ENCODE data around the gene NCK2. TPM values are rescaled to one million over a fixed set of nuclear protein-coding genes. Genes with fewer than 3 reads are reported as not detected.
"Not testable (repeated sequence)": the region's sequence is repeated elsewhere in the genome, so short reads cannot be mapped to it uniquely, and the experiment has no call there.

NCK2 gene
- polyA plus RNA-seq, 5 donors = 60.4 to 97.6 (median 75.0) TPM

- DNase-seq = no peak
These were observed 142.5 kb downstream of the NCK2 start for GRCh38 chr2:105887256-105887655.

- DNase-seq = no peak
These were observed 143.9 kb downstream of the NCK2 start for GRCh38 chr2:105888625-105889024.

- DNase-seq = no peak
These were observed 144.3 kb downstream of the NCK2 start for GRCh38 chr2:105889046-105889445.

- DNase-seq = no peak
These were observed 145.4 kb downstream of the NCK2 start for GRCh38 chr2:105890111-105890510.

GRCh38 chr2:105890856-105891255, 146.1 kb downstream of the NCK2 start:
- DNase-seq = no peak

- no peak for DNase-seq
These were observed 148.6 kb downstream of the NCK2 start for GRCh38 chr2:105893011-105893995.

GRCh38 chr2:105894327-105894944, 149.7 kb downstream of the NCK2 start:
- no peak for DNase-seq

- no peak for DNase-seq
These were observed 151.5 kb downstream of the NCK2 start for GRCh38 chr2:105895990-105896764.

GRCh38 chr2:105896765-105897163, 152.1 kb downstream of the NCK2 start:
- no peak for DNase-seq

GRCh38 chr2:105897694-105898093, 153.0 kb downstream of the NCK2 start:
- not testable (repeated sequence) for DNase-seq

- DNase-seq = no peak
These were observed 158.5 kb downstream of the NCK2 start for GRCh38 chr2:105903051-105903674.

- no peak for DNase-seq
These were observed 160.2 kb downstream of the NCK2 start for GRCh38 chr2:105904938-105905337.

- no peak for DNase-seq
These were observed 161.8 kb downstream of the NCK2 start for GRCh38 chr2:105906481-105906880.

GRCh38 chr2:105907184-105907583, 162.5 kb downstream of the NCK2 start:
- peak; percentile 44 to 82 for DNase-seq

- DNase-seq = no peak
These were observed 164.5 kb downstream of the NCK2 start for GRCh38 chr2:105909215-105909614.

- DNase-seq = no peak
These were observed 166.0 kb downstream of the NCK2 start for GRCh38 chr2:105910497-105911238.

- DNase-seq = no peak
These were observed 166.7 kb downstream of the NCK2 start for GRCh38 chr2:105911425-105911824.

GRCh38 chr2:105912081-105912480, 167.4 kb downstream of the NCK2 start:
- DNase-seq = no peak

GRCh38 chr2:105915005-105915558, 170.4 kb downstream of the NCK2 start:
- DNase-seq = no peak

GRCh38 chr2:105917226-105917625, 172.5 kb downstream of the NCK2 start:
- DNase-seq = no peak

- no peak for DNase-seq
These were observed 173.0 kb downstream of the NCK2 start for GRCh38 chr2:105917688-105918087.
